Neuronal stem cell (in vitro differentiated cells): ENCODE measurements around the gene CFAP77.

Experiments
- DNase-seq: peaks from one replicate; pipeline ENCODE4 v3.0.0-alpha.2; 2013; ENCODE audit warnings: low spot score
- H2AFZ ChIP-seq: one replicate; pipeline ENCODE4 v1.6.1; 2013; ENCODE audit warnings: mild to moderate bottlenecking, low read length, inconsistent platforms
- H2AK5ac ChIP-seq: 2 replicates; pipeline ENCODE4 v1.6.1; 2013; ENCODE audit warnings: low read depth, mild to moderate bottlenecking, inconsistent platforms, low read length, moderate library complexity, mixed read lengths
- H2BK120ac ChIP-seq: 2 replicates; pipeline ENCODE4 v1.6.1; 2013; ENCODE audit warnings: low read depth, mild to moderate bottlenecking, inconsistent platforms, low read length, moderate library complexity, mixed read lengths
- H2BK12ac ChIP-seq: one replicate; pipeline ENCODE4 v1.6.1; 2013; ENCODE audit warnings: low read length, inconsistent platforms
- H2BK15ac ChIP-seq: 2 replicates; pipeline ENCODE4 v1.6.1; 2013; ENCODE audit warnings: mild to moderate bottlenecking, low read length, inconsistent platforms, mixed read lengths
- H2BK5ac ChIP-seq: one replicate; pipeline ENCODE4 v1.6.1; 2013; ENCODE audit warnings: inconsistent platforms, mild to moderate bottlenecking, low read length, moderate library complexity
- H3K14ac ChIP-seq: one replicate; pipeline ENCODE4 v1.6.1; 2013; ENCODE audit warnings: low read length, inconsistent platforms
- H3K18ac ChIP-seq: 2 replicates; pipeline ENCODE4 v1.6.1; 2013; ENCODE audit warnings: low read length, inconsistent platforms
- H3K23ac ChIP-seq: 2 replicates; pipeline ENCODE4 v1.6.1; 2013; ENCODE audit warnings: low read depth, mild to moderate bottlenecking, mixed read lengths, low read length, inconsistent platforms; ENCODE audit not compliant: poor library complexity
- H3K27ac ChIP-seq: replicated peaks from 3 replicates; pipeline ENCODE4 v1.5.1; 2013; ENCODE audit warnings: low read length, inconsistent platforms
- H3K27me3 ChIP-seq, 3 experiments: 2 replicates each; pipeline ENCODE4 v1.6.1; 2013; ENCODE audit warnings: low read length in 3 of 3, mild to moderate bottlenecking in 2 of 3, inconsistent platforms in 1 of 3, low read depth in 1 of 3, mixed read lengths in 1 of 3, moderate library complexity in 1 of 3; ENCODE audit not compliant: control insufficient read depth in 3 of 3, insufficient read depth in 3 of 3
- H3K36me3 ChIP-seq, 2 donors: replicated peaks in 1 of 2; 2 replicates each; pipeline ENCODE4 v1.6.1; 2013; ENCODE audit warnings: low read length in 2 of 2; ENCODE audit not compliant: control insufficient read depth in 2 of 2, insufficient read depth in 2 of 2
- H3K4ac ChIP-seq: 2 replicates; pipeline ENCODE4 v1.6.1; 2013; ENCODE audit warnings: inconsistent platforms, mild to moderate bottlenecking, low read length, moderate library complexity
- H3K4me1 ChIP-seq, 2 donors: 1 replicate in 1 of 2; 2 replicates in 1 of 2; pipeline ENCODE4 v1.6.1; 2013; ENCODE audit warnings: low read length in 2 of 2, low read depth in 1 of 2; ENCODE audit not compliant: control insufficient read depth in 2 of 2, insufficient read depth in 1 of 2
- H3K4me2 ChIP-seq: one replicate; pipeline ENCODE4 v1.6.1; 2013; ENCODE audit warnings: mild to moderate bottlenecking, low read length, inconsistent platforms; ENCODE audit not compliant: insufficient read depth, poor library complexity, severe bottlenecking
- H3K4me3 ChIP-seq, 2 donors: 2 replicates each; pipeline ENCODE4 v1.5.1; 2013; ENCODE audit warnings: low read length in 2 of 2, mild to moderate bottlenecking in 2 of 2, inconsistent platforms in 1 of 2, moderate library complexity in 1 of 2
- H3K79me1 ChIP-seq: one replicate; pipeline ENCODE4 v1.6.1; 2013; ENCODE audit warnings: low read depth, mild to moderate bottlenecking, inconsistent platforms, low read length, moderate library complexity
- H3K9ac ChIP-seq: one replicate; pipeline ENCODE4 v1.6.1; 2013; ENCODE audit warnings: mild to moderate bottlenecking, low read depth, low read length, inconsistent platforms; ENCODE audit not compliant: poor library complexity
- H3K9me3 ChIP-seq, 2 donors: replicated peaks in 1 of 2; 2 replicates each; pipeline versions ENCODE3 to v1.6.1; 2013; ENCODE audit warnings: low read length in 2 of 2, mild to moderate bottlenecking in 2 of 2, inconsistent platforms in 1 of 2, low read depth in 1 of 2, mixed read lengths in 1 of 2, moderate library complexity in 1 of 2; ENCODE audit not compliant: control insufficient read depth in 2 of 2, insufficient read depth in 1 of 2
- H4K8ac ChIP-seq: one replicate; pipeline ENCODE4 v1.6.1; 2013; ENCODE audit warnings: low read depth, mild to moderate bottlenecking, inconsistent platforms, low read length, moderate library complexity
- H4K91ac ChIP-seq: one replicate; pipeline ENCODE4 v1.6.1; 2013; ENCODE audit warnings: low read length, low read depth, mild to moderate bottlenecking, inconsistent platforms; ENCODE audit not compliant: poor library complexity
- WGBS, 2 donors: extraction: QIAGEN DNeasy Blood & Tissue Kit; methylation state at CpG; one replicate each; pipeline ENCODE4 v1.1.7; 2013; ENCODE audit warnings: missing lambda C conversion rate in 2 of 2, mixed read lengths in 1 of 2; ENCODE audit not compliant: insufficient read length in 2 of 2, insufficient replicate concordance in 1 of 2; ENCODE audit errors: extremely low coverage in 2 of 2; 5-methylcytosine and 5-hydroxymethylcytosine counted together

CFAP77 gene

GRCh38 chr9:132583584-132584304 lies 173.7 kb downstream of the CFAP77 start:
- Histone ChIP-seq H2BK5ac (no peak overlapping the region), H2BK15ac (no peak overlapping the region), H4K8ac (no peak overlapping the region), H3K27ac (no peak overlapping the region), H4K91ac (no peak overlapping the region), H3K4me1 (peaks cover 1 to 5% of the 10 kb centered on the region in 2 donors), H3K4me3 (no peak overlapping the region), H3K4me2 (no peak overlapping the region), H2AK5ac (no peak overlapping the region), H3K36me3 (no peaks in the 10 kb centered on the region), H3K14ac (no peak overlapping the region), H3K4ac (no peak overlapping the region), H2BK12ac (no peak overlapping the region), H3K23ac (no peak overlapping the region), H2BK120ac (no peak overlapping the region), H3K27me3 (peaks cover 74 to 100% (median 99%) of the 10 kb centered on the region in 3 experiments), H2AFZ (no peak overlapping the region), H3K79me1 (no peaks in the 10 kb centered on the region), H3K9me3 (peaks cover 2% of the 10 kb centered on the region in 2 donors), H3K18ac (no peak overlapping the region), H3K9ac (no peak overlapping the region)
- WGBS, 2 donors, result no CpG with 5 or more reads among the region's 8 CpGs
- no peak for DNase-seq

- Histone ChIP-seq H2BK5ac (no peak overlapping the region), H3K36me3 (no peaks in the 10 kb centered on the region), H2BK15ac (no peak overlapping the region), H3K79me1 (no peaks in the 10 kb centered on the region), H3K4ac (no peak overlapping the region), H3K14ac (no peak overlapping the region), H3K18ac (no peak overlapping the region), H3K27ac (no peak overlapping the region), H3K9me3 (peaks cover 0 to 2% of the 10 kb centered on the region in 2 donors), H2BK120ac (no peak overlapping the region), H3K9ac (no peak overlapping the region), H2BK12ac (no peak overlapping the region), H3K27me3 (peaks cover 75 to 100% (median 99%) of the 10 kb centered on the region in 3 experiments), H4K8ac (no peak overlapping the region), H3K4me2 (no peak overlapping the region), H3K23ac (no peak overlapping the region), H2AK5ac (no peak overlapping the region), H3K4me3 (no peak overlapping the region), H2AFZ (no peak overlapping the region), H4K91ac (no peak overlapping the region), H3K4me1 (peaks cover 1 to 5% of the 10 kb centered on the region in 2 donors)
- WGBS, 2 donors, result no CpG with 5 or more reads among the region's 30 CpGs
- no peak for DNase-seq
Measured at GRCh38 chr9:132584601-132585560, 174.9 kb downstream of the CFAP77 start.

- Histone ChIP-seq H3K9ac (no peak overlapping the region), H2BK15ac (no peak overlapping the region), H2AFZ (no peak overlapping the region), H3K18ac (peak overlapping the region; percentile 4), H3K36me3 (no peaks in the 10 kb centered on the region), H3K4me1 (peaks cover 5% of the 10 kb centered on the region in 2 donors), H3K23ac (no peak overlapping the region), H3K4me2 (no peak overlapping the region), H2BK12ac (no peak overlapping the region), H3K9me3 (peaks cover 0 to 2% of the 10 kb centered on the region in 2 donors), H2BK120ac (no peak overlapping the region), H3K27me3 (peaks cover 74 to 99% (median 99%) of the 10 kb centered on the region in 3 experiments), H3K14ac (no peak overlapping the region), H4K91ac (no peak overlapping the region), H4K8ac (no peak overlapping the region), H3K4me3 (peak overlapping the region in 1 of 2 donors; percentile 53), H3K27ac (no peak overlapping the region), H2BK5ac (no peak overlapping the region), H3K79me1 (no peaks in the 10 kb centered on the region), H2AK5ac (no peak overlapping the region), H3K4ac (no peak overlapping the region)
- WGBS, 2 donors, result no CpG with 5 or more reads among the region's 42 CpGs
- no peak for DNase-seq
Measured at GRCh38 chr9:132585954-132586829, 176.2 kb downstream of the CFAP77 start.
